Skeletal muscle tissue (tissue), 4 donors: ENCODE measurements around the gene MAFB. TPM values are rescaled to one million over a fixed set of nuclear protein-coding genes. Genes with fewer than 3 reads are reported as not detected.

ENCODE experiments used
- H3K27ac ChIP-seq: one replicate; pipeline ENCODE4 v1.7.0; 2013; ENCODE audit warnings: mild to moderate bottlenecking, low read depth, low read length, inconsistent platforms
- H3K27me3 ChIP-seq, 3 donors: one replicate each; pipeline ENCODE4 v1.7.0; 2013; ENCODE audit warnings: low read length in 3 of 3; ENCODE audit not compliant: control insufficient read depth in 3 of 3, insufficient read depth in 3 of 3
- H3K36me3 ChIP-seq, 3 donors: one replicate each; pipeline ENCODE4 v1.7.0; 2013; ENCODE audit warnings: low read length in 3 of 3; ENCODE audit not compliant: control insufficient read depth in 3 of 3, insufficient read depth in 3 of 3
- H3K4me1 ChIP-seq, 3 donors: one replicate each; pipeline ENCODE4 v1.7.0; 2013; ENCODE audit warnings: low read length in 3 of 3, mild to moderate bottlenecking in 3 of 3; ENCODE audit not compliant: control insufficient read depth in 3 of 3, insufficient read depth in 3 of 3
- H3K4me3 ChIP-seq, 3 donors: one replicate each; pipeline ENCODE4 v1.7.0; 2013; ENCODE audit warnings: low read length in 3 of 3
- H3K9ac ChIP-seq, 3 donors: one replicate each; pipeline ENCODE4 v1.7.0; 2013; ENCODE audit warnings: low read length in 3 of 3, mild to moderate bottlenecking in 3 of 3, moderate library complexity in 2 of 3, low read depth in 1 of 3
- H3K9me3 ChIP-seq, 3 donors: one replicate each; pipeline ENCODE4 v1.7.0; 2013; ENCODE audit warnings: low read length in 3 of 3; ENCODE audit not compliant: control insufficient read depth in 3 of 3
- total RNA-seq: library from RNA; depleted of rRNA; stranded (reverse); fragments of >200 nt; gene quantifications from one replicate; pipeline ENCODE4 v1.2.3, GENCODE V29; 2014
- donor health status: Osteomylitis.

MAFB gene
- total RNA-seq, 1 donor from 2014 or later, result 9.9 TPM

GRCh38 chr20:40663991-40664880 lies 24.8 kb downstream of the MAFB start:
- H3K27ac ChIP-seq, result no peak overlapping the region

DNA sequence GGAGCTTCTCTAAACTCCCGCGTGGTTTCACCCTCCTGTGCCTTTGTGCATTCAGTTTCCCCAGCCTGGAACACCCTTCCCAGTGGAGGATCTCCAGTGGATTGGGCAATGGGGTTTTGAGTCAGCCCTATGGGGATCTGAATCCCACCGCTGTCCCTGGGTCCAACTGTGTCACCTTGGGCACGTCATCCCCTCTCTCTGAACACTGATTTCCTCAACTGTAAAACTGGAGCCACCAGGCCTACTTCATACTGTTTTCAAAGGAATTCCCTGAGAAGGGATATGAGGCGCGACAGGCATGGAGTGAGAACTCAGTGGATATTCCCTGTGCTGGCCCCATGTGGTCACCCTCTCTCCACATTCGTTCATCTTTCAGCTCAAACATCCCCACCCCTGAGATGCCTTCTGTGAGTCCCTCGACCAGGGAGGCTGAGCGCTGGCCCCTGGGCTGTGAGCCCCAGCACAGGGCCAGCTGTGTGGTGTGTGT lies 25.7 kb downstream of the MAFB start:
- no peak overlapping the region for H3K9ac ChIP-seq
- no peaks in the 10 kb centered on the region for H3K27me3 ChIP-seq
- no peak overlapping the region for H3K27ac ChIP-seq
- H3K36me3 ChIP-seq, result no peaks in the 10 kb centered on the region
- peaks cover 0 to 3% (median 0%) of the 10 kb centered on the region in 3 donors for H3K4me1 ChIP-seq
- no peak overlapping the region for H3K4me3 ChIP-seq
- no peaks in the 10 kb centered on the region for H3K9me3 ChIP-seq

More at GRCh38 chr20:40663991-40664880, 24.8 kb downstream of the MAFB start:
- no peaks in the 10 kb centered on the region for H3K36me3 ChIP-seq
- H3K9me3 ChIP-seq, result no peaks in the 10 kb centered on the region
- no peak overlapping the region for H3K9ac ChIP-seq
- H3K4me1 ChIP-seq, result no peaks in the 10 kb centered on the region
- no peak overlapping the region for H3K4me3 ChIP-seq
- H3K27me3 ChIP-seq, result no peaks in the 10 kb centered on the region

- Histone ChIP-seq H3K27ac (no peak overlapping the region), H3K27me3 (no peaks in the 10 kb centered on the region), H3K4me3 (no peak overlapping the region), H3K36me3 (no peaks in the 10 kb centered on the region), H3K4me1 (peaks cover 3 to 13% (median 4%) of the 10 kb centered on the region in 3 donors), H3K9me3 (no peaks in the 10 kb centered on the region), H3K9ac (no peak overlapping the region)
These were observed 29.5 kb downstream of the MAFB start for GRCh38 chr20:40659567-40659966.

GRCh38 chr20:40658509-40658908 lies 30.5 kb downstream of the MAFB start:
- Histone ChIP-seq H3K36me3 (no peaks in the 10 kb centered on the region), H3K9ac (no peak overlapping the region), H3K9me3 (no peaks in the 10 kb centered on the region), H3K4me3 (no peak overlapping the region), H3K27me3 (no peaks in the 10 kb centered on the region), H3K4me1 (peaks cover 3 to 16% (median 4%) of the 10 kb centered on the region in 3 donors), H3K27ac (no peak overlapping the region)

- no peaks in the 10 kb centered on the region for H3K9me3 ChIP-seq
- H3K27me3 ChIP-seq, result no peaks in the 10 kb centered on the region
- no peak overlapping the region for H3K4me3 ChIP-seq
- H3K9ac ChIP-seq, result no peak overlapping the region
- H3K27ac ChIP-seq, result no peak overlapping the region
- H3K4me1 ChIP-seq, result peaks cover 3 to 16% (median 4%) of the 10 kb centered on the region in 3 donors
- H3K36me3 ChIP-seq, result no peaks in the 10 kb centered on the region
These were observed 31.5 kb downstream of the MAFB start for GRCh38 chr20:40657526-40657925.

GRCh38 chr20:40655451-40655850 lies 33.6 kb downstream of the MAFB start:
- Histone ChIP-seq H3K27me3 (no peaks in the 10 kb centered on the region), H3K9me3 (no peaks in the 10 kb centered on the region), H3K4me3 (no peak overlapping the region), H3K4me1 (peaks cover 3 to 16% (median 4%) of the 10 kb centered on the region in 3 donors), H3K27ac (no peak overlapping the region), H3K36me3 (no peaks in the 10 kb centered on the region), H3K9ac (no peak overlapping the region)

DNA sequence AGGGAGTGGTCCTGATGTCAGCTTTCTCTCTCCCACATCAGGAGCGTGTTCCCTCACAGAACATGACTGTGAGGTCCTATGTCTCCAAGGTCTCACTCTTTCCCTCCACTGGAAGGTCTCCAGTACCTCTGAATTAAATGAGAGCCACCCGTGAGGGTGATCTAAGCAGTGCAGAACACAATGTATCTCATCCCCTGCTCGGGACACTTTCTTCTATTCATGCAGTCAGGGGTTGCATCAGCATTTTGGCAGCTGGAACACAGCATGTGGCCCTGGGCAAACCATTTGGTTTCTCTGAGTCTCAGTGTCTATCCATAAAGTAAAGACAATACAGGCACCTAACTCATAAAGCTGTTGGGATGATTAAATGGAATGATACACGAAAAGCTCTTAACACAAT lies 34.2 kb downstream of the MAFB start:
- no peaks in the 10 kb centered on the region for H3K9me3 ChIP-seq
- no peaks in the 10 kb centered on the region for H3K36me3 ChIP-seq
- H3K9ac ChIP-seq, result no peak overlapping the region
- no peak overlapping the region for H3K4me3 ChIP-seq
- H3K27ac ChIP-seq, result no peak overlapping the region
- H3K27me3 ChIP-seq, result no peaks in the 10 kb centered on the region
- peaks cover 3 to 16% (median 4%) of the 10 kb centered on the region in 3 donors for H3K4me1 ChIP-seq

- Histone ChIP-seq H3K9me3 (no peaks in the 10 kb centered on the region), H3K36me3 (no peaks in the 10 kb centered on the region), H3K27me3 (peaks cover 0 to 2% (median 0%) of the 10 kb centered on the region in 3 donors), H3K9ac (no peak overlapping the region), H3K27ac (no peak overlapping the region), H3K4me1 (peaks cover 0 to 14% (median 3%) of the 10 kb centered on the region in 3 donors), H3K4me3 (no peak overlapping the region)
These were observed 36.5 kb downstream of the MAFB start for GRCh38 chr20:40652441-40652987.

DNA sequence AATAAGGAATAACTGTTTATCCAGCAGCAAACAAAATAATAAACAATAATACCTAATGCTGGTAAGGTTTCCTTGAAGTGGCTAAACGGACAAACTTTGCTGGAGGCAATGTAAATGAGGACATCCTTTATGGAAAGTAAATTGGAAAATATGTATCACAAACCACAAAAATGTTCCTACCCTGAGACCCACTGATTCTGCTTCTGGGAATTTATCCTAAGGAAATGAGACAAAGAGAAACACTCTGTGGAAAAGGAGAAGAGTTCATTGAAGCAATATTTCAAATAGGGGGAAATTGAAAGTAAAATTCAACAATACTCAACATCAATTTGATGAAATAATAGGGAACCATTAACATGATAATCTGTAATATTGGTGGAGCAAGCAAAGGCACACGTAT lies 37.9 kb downstream of the MAFB start:
- no peak overlapping the region for H3K27ac ChIP-seq
- H3K4me3 ChIP-seq, result no peak overlapping the region
- H3K27me3 ChIP-seq, result peaks cover 0 to 2% (median 0%) of the 10 kb centered on the region in 3 donors
- H3K4me1 ChIP-seq, result peaks cover 0 to 14% (median 4%) of the 10 kb centered on the region in 3 donors
- no peaks in the 10 kb centered on the region for H3K36me3 ChIP-seq
- no peak overlapping the region for H3K9ac ChIP-seq
- no peaks in the 10 kb centered on the region for H3K9me3 ChIP-seq

GRCh38 chr20:40650707-40651106 lies 38.3 kb downstream of the MAFB start:
- Histone ChIP-seq H3K27ac (no peak overlapping the region), H3K4me3 (no peak overlapping the region), H3K4me1 (peaks cover 0 to 15% (median 6%) of the 10 kb centered on the region in 3 donors), H3K9me3 (no peaks in the 10 kb centered on the region), H3K9ac (no peak overlapping the region), H3K36me3 (no peaks in the 10 kb centered on the region), H3K27me3 (peaks cover 0 to 3% (median 0%) of the 10 kb centered on the region in 3 donors)
